Daoy (cell line): ENCODE results near the gene ZBTB7C. TPM values are rescaled to one million over a fixed set of nuclear protein-coding genes. Genes with fewer than 3 reads are reported as not detected.
A peak's percentile ranks its signal among the peaks of the same experiment; 100 is the strongest.

Source experiments
- DNase-seq: peaks from one replicate; pipeline ENCODE4 v3.0.0-alpha.2; 2015; ENCODE audit warnings: low read depth
- total RNA-seq: library from RNA; depleted of rRNA; stranded (reverse); fragments of >200 nt; shearing (Covaris generic); gene quantifications from 2 replicates; pipeline ENCODE4 v1.2.3, GENCODE V29; 2014

ZBTB7C gene
- total RNA-seq, 1 experiment from 2014 or later = 0.29 TPM

DNA sequence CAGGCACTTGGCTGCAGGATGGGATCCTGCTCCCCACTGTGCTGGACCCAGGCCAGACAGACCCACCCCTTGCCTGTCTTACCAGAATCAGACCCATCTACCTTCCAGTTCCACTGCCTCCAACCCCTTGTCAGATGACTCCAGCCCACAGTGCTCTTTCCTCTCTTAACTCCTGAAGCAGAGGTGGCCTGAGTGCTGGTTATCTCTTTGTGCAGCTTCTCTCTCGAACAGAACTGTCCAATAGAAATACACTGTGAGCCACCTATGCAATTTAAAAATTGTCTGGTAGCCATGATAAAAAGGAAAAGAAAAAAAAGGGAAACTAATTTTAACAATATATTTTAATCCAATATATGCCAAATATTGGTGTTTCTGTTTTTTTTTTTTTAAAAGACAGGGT lies 318.5 kb downstream of the ZBTB7C start:
- no peak for DNase-seq

DNA sequence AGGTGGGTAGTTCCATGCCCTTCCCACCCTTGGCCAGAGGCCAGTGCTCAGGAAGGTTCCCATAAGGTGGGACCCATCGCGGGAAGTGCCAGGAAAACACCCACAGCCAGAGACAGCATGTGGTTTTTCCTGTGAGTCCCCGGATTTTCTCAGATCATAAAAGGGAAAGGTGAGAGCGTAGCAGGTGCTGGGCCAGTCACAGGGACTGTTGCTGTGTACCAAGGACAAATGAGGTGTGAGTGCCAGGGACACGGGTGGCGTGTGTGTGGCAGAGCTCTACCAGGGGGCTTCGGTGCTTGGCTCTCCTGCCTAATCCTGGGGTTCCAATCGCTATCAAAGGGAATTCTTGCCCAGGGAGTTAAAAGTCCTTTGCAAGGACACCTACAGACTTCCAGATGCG lies 319.2 kb downstream of the ZBTB7C start:
- DNase-seq = no peak

DNA sequence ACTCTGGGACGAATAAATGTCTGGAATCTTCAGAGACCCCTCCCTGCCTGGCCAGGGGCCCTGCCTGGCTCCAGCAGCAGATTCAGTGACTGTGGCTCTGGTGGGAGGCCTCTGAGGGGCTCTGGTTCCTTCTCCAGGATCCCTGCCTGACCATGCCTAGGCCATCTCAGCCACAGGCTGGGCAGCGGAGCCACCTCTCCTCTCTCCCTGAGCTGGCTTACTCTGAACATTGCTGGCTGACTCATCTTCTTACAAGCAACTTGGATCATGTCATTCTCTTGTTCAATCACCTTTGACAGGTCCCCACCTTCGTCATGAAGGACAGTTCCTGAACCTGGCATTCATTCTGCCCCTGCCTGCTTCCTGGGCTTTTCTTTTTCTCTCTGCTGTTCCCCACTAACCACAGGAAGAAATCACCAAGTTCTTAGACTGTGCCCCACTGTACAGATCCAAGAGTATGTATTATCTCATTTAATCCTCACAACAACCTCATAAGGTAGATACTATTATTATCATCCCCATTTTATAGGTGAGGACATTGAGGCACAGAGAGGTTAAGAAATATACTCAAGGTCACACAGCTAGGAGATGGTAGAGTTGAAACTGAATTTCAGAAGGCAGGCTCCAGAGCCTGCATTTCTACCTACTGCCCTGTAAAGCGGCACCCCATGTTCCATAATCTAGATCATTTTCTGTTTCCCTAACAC lies 323.2 kb downstream of the ZBTB7C start:
- no peak for DNase-seq

DNA sequence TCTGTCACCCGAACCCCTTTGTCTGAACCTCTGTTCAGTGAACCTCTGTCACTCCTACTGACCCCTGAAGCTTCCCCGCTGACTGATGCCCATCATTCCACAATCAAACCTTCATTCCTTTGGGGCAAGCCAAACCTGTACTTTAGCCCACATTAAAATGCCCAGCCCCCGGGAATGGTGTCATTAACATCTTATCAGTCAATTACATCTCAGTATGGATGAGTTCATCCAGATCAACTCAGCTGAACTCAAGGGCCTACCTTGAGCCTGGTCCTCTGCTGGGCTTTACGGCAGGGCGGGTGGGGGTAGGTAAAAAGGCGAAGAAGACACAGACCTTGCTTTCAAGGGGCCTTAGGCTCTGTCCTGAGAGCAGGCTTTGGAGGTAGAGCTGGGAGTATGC lies 324.3 kb downstream of the ZBTB7C start:
- DNase-seq = no peak

DNA sequence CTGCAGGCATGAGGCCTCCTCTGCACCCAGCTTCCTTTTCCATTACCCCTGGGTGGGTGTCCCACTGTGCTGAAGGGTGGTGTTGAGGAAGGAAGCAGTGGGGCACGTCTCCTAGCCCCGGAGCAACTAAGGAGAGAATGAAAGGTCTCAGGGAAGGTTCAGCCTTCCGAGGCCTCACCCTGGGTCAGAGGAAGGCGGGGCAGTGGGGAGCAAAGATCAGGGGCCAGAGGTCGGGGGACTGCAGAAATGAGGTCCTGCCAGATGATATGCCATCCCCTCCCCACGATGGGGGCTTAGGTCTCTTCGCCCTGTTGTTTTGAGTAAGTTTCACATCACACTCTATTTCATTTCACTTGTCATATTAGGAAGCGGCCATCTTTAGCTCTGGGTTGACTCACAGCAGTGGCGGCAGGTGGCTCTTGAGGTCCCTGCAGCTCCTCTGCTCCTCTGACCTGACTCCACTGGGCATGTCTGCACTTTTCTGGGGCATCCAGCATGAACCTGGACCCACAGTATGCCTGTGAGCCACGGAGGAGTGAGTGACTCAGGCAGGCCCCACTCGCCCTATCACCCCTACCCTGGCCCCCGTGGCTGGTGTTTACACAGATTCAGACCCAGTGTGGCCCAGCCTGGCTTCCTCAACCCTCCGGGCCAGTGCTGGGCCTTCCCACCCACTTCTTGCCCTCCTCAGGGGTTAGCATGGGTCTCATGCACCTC lies 325.0 kb downstream of the ZBTB7C start:
- no peak for DNase-seq

DNA sequence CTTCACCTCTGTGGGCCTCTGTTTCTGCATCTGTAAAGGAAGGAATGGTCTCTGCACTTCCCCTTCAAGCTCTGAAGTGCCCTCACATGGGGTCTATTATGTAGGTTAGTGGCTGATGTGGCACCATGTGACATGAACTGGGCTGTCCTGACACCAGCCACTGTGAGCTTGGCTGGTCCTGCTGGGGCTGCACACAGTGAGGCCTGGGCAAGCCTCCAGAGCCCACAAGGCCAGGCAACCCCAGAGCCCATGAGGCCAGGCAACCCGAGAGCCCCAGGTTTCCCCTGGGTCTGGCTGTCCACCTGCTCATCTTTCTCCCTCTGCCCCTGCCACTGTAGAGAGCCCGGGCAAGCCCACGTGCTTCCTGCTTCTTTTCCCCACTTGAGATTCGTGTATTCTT lies 328.6 kb downstream of the ZBTB7C start:
- no peak for DNase-seq

DNA sequence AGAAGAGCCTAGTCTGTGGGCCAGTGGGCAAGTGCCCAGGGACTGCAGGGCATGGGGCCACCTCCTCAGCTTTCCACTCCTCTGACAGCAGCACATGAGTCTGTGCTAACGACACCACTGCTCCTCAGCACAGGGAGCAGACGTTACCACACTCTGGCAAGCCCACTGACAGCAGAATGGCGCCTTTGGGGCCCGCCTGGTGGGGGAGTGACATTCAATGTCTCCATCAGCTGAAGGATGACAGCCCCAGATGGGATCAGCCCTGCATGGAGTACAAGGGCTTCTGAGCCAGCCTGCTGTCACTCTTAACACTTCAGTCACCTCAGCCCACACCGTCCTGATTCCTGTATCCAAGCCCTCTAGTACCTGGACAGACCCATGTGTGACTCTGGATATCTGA lies 329.3 kb downstream of the ZBTB7C start:
- DNase-seq = no peak

DNA sequence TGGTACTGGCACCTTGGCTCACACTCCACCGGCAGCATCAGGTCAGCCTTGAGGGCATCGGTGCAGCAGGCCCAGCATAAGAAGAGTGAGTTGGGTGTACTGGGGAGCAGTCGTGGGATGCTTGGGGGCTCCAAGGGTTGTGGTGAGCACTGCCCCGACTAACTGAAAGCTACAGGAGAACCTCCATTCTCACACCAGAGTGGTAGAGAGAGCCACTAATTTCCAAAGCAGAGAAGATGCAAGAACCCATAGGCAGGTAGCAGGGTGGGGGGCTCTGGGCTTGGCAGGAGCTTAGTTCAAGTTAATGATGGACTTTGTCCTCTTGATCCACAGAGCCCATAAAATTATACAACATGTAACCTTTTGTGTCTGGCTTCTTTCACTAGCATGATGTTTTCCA lies 330.7 kb downstream of the ZBTB7C start:
- DNase-seq = no peak

DNA sequence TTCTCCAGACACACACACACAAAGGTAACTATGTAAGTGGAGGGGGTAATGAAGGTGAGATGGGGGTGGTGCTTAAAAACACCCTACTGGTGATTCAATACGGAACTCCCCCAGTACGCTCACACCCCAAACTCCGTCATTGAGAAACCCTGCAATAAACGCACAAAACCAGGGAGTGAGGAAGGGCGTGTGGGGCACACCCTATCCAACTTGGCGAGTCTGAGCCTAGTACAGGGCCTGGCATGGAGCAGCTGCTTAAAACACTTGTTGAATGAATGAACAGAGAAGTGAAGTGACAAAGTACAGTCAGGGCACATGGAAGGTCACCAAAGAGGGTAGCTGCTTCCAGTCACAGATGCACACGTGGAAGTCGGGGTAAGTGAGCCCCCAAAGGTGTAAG lies 331.9 kb downstream of the ZBTB7C start:
- no peak for DNase-seq

DNA sequence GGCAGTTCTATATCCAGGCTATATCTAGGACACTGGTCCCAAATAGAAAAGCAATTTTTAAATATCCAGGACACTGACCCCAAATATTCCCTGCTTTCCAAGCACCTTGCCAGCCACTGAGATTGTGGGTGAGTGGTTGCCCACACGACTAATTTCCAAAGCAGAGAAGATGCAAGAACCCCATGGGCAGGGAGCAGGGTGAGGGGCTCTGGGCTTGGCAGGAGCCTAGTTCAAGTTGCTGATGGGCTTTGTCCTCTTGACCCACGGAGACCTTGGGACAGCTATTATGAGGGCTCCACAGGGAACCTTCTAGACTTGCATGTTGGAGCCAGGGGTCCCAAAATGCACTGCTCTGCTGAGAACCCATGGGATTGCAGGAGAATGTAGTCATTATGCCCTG lies 332.7 kb downstream of the ZBTB7C start:
- DNase-seq = no peak

DNA sequence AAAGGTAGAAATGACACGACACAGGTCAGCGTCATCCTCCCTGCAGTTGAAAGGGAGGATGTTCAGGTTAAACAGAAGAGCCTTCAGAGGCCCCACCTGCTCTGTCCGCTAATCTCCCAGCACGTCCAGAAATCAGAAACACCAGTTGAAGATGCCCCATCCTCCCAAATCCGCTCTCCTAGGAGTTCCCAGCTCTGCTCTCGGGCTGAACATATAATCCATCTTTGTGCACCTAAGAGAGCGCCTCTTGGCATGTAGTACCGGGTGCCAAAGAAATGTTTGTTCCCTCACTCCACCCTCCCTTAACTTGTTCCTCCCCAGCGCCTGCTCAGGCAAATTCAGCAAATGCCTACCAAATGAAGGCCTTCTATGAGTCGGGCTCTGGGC lies 333.5 kb downstream of the ZBTB7C start:
- no peak for DNase-seq

DNA sequence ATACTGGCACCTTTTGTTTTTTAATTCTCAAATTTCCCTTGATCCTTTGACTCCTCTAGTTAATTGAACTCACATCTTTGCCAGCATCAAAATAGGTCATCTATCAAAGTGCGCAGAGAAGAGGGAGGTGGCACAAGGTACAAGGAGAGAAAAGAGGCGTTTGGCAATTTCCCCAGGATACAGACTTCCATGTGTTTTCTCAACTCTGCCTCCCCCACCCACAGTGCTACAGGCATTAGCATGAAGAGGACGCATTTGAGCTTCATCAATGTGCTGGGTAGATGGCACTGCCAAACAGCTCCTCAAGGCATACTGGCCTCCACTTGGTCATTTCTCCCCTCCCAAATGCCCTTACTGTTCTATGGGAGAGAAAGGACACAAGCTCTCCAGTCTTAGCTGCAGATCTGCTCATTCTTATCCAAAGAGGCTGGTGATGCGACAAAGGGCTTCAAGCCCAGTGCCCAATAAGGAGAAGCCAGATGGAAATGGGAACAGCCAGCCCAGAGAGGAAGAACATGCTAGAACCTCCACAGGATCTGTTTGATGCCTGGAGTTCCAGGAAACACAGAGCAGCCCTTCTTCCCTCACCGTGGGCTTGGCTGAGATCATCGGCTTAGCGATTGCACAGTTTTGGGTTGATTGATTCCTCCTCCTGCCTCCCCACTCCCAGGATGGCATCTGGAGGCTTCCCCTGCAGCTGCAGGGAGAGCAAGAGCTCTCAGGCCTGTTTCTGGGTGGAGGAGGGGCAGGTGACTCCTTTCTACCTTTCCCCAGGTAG lies 334.1 kb downstream of the ZBTB7C start:
- DNase-seq = no peak

DNA sequence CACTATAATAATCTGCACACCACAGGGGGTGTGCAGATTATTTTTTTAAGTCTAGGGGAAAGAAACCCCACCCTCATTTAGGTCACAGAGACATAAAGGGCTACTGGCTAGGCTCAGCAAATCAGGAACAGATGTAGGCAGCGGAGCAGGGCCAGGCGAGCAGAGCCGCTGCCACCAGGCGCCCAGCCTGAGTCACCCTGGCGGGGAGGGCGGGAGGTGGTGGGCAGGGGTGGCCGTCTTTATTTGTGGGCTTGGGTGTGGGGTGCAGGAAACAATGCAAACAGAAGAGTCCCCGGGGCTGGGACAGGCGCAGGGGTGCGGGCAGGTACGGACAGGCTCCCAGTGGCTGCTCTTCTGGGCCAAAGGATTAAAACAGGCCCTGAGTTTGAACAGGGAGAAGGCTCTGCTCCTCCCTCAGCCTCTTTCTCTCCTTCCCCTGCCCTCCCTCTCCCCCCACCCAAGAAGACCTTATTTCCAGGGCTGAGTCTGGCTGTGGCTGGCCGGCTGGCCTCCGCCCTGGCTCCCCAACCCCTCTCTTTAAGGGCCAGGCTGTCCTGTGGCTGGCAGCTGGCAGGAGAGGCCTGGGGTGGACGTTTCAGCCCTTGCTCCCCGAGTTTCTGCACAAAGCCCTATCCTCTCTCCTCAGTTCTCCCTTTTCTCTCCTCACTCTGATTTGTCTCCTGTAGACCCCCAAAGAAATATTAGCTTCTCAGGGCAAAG lies 335.8 kb downstream of the ZBTB7C start:
- no peak for DNase-seq

DNA sequence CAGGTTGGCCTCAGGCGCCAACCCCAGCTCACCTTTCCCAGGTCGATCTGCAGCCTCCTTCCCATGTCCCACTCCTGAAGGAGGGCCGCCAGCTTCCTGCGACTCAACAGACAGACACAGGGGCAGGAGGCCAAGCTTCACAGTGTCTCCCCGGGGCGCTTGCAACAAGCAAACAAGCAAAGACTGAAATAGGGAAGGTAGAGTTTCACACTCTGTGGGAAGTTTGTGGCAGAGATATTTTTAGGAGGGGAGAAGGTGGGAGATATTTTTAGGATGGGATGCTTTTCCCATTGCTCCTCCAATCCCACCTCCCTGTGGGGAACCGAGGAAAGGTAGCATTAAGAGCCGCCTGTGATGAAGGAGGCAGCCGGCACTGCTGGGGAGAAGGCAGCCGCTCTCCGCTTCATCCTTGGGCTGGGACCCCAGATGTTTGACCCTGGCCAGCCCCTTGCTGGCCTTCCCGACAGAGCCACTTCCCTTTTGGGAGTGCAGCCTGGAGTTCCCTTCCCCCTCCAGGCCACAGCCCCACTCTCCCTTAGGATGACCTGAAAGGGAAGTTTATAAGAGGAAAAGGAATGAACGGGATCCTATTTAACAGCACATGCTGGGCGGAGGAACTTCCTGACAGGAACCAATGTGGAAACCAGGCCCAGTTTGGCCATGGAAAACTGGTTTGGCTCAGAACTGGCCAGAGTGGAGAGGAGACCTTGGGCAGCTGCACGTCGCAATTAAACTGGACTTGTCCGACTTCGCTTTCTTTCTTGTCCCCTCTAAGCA lies 336.6 kb downstream of the ZBTB7C start:
- DNase-seq = no peak

DNA sequence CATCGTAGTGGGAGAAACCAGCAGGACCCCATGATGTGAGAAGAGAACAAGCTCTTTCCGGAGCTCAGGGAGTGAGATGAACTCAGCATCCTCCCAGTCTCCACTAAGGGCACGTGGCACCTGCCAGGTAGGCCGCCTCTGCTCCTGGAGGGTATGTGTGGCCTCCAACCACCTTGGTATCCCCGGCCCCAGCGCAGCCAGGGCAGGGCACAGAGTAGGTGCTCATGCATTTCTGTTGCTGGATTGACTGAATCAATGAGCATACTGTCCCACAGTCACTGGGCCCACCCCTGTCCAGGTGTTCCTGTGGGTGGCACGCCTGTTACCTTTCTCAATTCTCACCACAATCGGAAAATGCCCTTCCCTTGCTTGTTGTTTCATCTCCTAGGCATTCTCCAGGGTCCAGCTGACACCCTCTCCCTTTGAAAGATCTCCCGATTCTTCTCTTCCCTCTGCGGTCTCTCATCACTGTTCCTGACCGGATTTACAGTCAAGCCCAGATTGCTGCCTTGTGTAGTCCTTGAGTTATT lies 340.2 kb downstream of the ZBTB7C start:
- no peak for DNase-seq

DNA sequence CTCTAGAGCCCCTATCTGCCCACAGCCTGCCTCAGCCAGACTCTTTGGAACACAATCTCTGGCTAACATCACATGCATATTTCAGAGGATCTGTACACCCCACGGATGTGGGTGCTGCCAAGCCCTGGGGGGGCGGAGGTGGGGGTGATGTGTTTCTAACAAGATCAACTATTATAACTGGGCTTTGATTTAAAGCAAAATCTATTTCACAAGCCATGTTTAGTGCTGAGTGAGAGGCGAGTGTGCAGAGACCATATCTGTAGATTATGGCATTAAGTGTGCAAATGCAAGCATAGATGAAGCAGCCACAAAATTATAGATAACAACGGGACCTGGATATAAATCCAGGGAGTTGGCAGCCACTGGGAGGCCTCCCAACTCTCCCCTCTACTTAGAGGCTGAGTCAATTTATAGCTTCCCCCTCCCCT lies 342.9 kb downstream of the ZBTB7C start:
- DNase-seq = no peak

DNA sequence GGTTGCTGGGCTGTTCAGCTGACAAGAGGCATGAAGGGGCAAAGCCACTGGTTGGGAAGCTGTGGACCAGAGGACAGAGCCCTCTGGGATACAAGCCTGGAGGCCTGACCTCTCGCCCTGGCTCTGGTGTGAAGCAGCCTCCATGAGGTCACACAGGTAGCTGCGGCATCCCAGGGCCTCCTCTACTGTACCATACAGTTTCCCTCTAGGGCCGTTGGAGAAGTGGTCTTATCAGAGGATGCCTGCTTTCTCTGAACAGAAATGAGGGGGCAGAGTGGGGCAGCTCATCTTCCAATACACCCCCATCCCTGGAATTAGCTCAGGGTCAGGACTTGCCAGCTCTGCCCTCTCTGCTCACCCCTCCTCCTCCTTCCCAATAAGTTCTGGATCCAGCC lies 343.6 kb downstream of the ZBTB7C start:
- DNase-seq = no peak

DNA sequence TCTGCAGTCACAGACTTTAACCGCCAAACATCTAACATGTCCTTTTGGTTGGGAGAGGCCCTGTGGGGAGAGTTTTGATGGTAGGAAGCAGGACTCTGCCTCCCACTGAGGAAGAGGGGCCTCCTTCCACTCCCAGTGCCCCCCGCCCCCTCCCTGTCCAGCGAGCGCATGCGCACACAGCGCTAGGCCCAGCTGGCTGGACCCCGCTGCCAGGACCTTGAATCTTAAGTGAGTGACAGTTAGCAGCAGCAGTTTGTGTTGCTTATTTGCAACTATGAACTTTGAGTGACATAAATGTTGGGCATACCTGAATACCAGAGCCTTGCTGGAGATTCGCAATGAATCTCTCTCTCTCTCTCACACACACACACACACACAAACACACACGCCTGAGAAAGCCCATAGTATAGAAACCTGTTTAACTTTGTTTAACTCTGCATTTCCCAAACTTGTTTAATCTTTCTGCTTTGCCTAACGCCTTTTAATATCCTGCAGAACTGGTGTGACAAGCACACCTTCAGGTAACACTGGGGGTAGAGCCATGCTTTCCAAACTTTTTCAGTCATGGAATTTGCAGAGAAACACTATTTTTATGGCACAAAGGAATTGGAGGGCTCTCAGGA lies 344.1 kb downstream of the ZBTB7C start:
- no peak for DNase-seq

DNA sequence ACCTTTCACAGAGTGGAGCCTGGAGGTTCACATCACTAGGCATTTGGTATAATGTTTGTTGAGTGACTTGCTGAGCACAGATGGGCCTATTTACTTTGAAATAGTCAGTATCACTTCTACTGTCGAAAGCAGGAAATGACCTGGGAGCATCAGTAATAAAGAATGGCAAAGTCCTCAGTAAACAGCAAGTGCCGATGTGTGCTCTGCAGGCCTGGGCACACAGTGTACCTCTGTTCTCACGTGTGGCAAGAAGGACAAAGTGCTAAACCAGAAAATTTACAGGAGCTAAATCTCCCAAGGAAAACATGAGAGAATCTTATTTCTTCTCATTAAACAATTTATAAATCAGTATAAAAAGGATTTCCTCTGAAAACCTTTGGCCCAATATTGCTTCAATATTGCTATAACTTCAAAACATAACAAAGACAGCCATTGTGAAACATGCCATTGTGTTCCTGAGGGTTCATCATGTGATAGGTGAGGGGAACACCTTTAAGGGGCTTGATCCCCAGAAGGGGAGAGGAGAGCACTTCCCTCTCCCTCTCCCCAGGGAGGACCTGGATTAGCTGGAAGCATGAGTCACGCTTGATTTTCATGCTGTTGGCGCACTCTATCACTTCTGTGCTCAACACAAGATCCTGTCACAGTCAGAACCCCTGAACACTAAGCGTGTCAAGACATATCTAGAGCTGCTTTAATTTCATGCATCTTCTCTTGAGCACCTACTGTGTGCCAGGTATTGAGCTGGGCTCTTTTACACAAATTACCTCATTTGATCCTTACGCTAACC lies 347.2 kb downstream of the ZBTB7C start:
- DNase-seq = peak; percentile 29

DNA sequence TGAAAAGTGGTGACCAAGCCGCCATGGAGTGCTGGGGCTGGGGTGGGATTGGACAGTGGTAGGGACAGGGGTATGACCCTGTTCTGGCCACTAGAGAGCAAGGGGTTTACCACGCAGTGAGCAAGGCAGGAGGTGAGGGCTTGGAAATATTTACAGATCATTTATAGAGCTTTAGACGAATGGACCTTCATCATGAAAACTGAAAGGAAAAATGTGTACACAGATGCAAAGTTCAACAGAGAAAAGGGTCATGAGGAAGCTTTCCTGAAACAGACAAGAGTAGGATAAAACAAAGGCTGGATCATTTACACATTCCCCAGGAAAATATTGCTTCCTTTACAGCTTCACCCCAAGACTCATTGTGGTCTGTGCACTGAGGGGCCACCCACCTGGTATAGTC lies 348.2 kb downstream of the ZBTB7C start:
- no peak for DNase-seq
